Temporal lobe (tissue), 1 donor: Measurements from ENCODE around the gene BLZF1. TPM values are rescaled to one million over a fixed set of nuclear protein-coding genes. Genes with fewer than 3 reads are reported as not detected.

Source experiments
- total RNA-seq: library from RNA; depleted of rRNA; stranded (reverse); fragments of >200 nt; gene quantifications from one replicate; pipeline ENCODE4 v1.2.3, GENCODE V29; 2014

The BLZF1 gene
- total RNA-seq, 1 donor from 2014 or later: 24.3 TPM

Other genes with a start within 250 kb of the BLZF1 start
- 39.3 TPM for gene NME7, start 398 bp upstream of the BLZF1 start, total RNA-seq
- gene CCDC181, start 59.3 kb downstream of the BLZF1 start, total RNA-seq: 5.2 TPM
- 17.0 TPM for gene SLC19A2, start 117.7 kb downstream of the BLZF1 start, total RNA-seq
- gene F5, start 218.3 kb downstream of the BLZF1 start, total RNA-seq: under 0.01 TPM